HCT116 (cell line): ENCODE results near the gene DUS4L. TPM values are rescaled to one million over a fixed set of nuclear protein-coding genes. Genes with fewer than 3 reads are reported as not detected.
A peak's percentile ranks its signal among the peaks of the same experiment; 100 is the strongest.

ENCODE experiments used
- ATAC-seq: fragments of 200-7000 bp; cut with Tn5 transposase; 2 replicates; pipeline ENCODE4 v1.9.1; 2020; ENCODE audit warnings: mild to moderate bottlenecking, moderate library complexity
- Bru-seq: library from RNA; stranded (reverse); fragments of 400-500 nt; gene quantifications from one replicate; lab custom pipeline; 2021; lab: Mats Ljungman, UMichigan
- BruChase-seq, 2 experiments: library from RNA; stranded (reverse); fragments of 400-500 nt; gene quantifications; one replicate each; lab custom pipeline; 2021; lab: Mats Ljungman, UMichigan
- BruUV-seq: library from RNA; stranded (reverse); fragments of 400-500 nt; replicated peaks from 2 replicates; lab custom pipeline; 2021; lab: Mats Ljungman, UMichigan
- CTCF ChIA-PET: fragments of 300-600 bp; sonication (Branson Sonifier 250); formaldehyde crosslinking; loops from one replicate; lab custom pipeline; 2021; ENCODE audit warnings: antibody characterized with exemption; lab: Charles Lee
- POLR2A ChIA-PET: fragments of 300-600, 350-600 bp; sonication (Branson Sonifier 250); formaldehyde crosslinking; loops from one replicate; lab custom pipeline; 2021; ENCODE audit warnings: antibody characterized with exemption; lab: Charles Lee
- RAD21 ChIA-PET, 2 experiments: fragments of 300-600 bp; sonication (Branson Sonifier 250); formaldehyde crosslinking; loops; one replicate each; lab custom pipeline; 2023; ENCODE audit warnings: low total read pairs in 2 of 2; ENCODE audit not compliant: uncharacterized antibody in 2 of 2, unreplicated experiment in 2 of 2, low non-redundant PET in 1 of 2; lab: Charles Lee
- DNase-seq: peaks from one replicate; pipeline ENCODE4 v3.0.0-alpha.2; 2010; ENCODE audit warnings: low read depth, low spot score
- H2AFZ ChIP-seq: fragments of 200-600 bp; shearing (Covaris generic), sonication (generic); 2 replicates; pipeline ENCODE4 v1.6.1; 2017; ENCODE audit warnings: low read depth, mixed run types, mixed read lengths, antibody characterized with exemption, low read length; ENCODE audit not compliant: poor library complexity, severe bottlenecking
- H3K27ac ChIP-seq: 2 replicates; pipeline ENCODE4 v1.5.1; 2012; ENCODE audit warnings: low read depth, low read length
- H3K27me3 ChIP-seq: fragments of 200-600 bp; sonication (generic); 2 replicates; pipeline ENCODE4 v1.6.1; 2016; ENCODE audit warnings: mixed run types, low read length, mixed read lengths; ENCODE audit not compliant: insufficient read depth
- H3K36me3 ChIP-seq, 2 experiments: fragments of 200-500 bp in 1 of 2; fragments of 200-600 bp in 1 of 2; sonication (Bioruptor generic) in 1 of 2; sonication (generic) in 1 of 2; 2 replicates each; pipeline versions ENCODE4 v1.5.1 to v1.6.1; 2014 to 2016; ENCODE audit warnings: low read length in 2 of 2, inconsistent platforms in 1 of 2, mixed read lengths in 1 of 2, mixed run types in 1 of 2; ENCODE audit not compliant: insufficient read depth in 2 of 2, control insufficient read depth in 1 of 2
- H3K4me1 ChIP-seq, 2 experiments: fragments of 200-600 bp in 1 of 2; sonication (generic) in 1 of 2; 2 replicates each; pipeline versions ENCODE4 v1.5.1 to v1.6.1; 2012 to 2017; ENCODE audit warnings: low read length in 2 of 2, inconsistent platforms in 1 of 2, mild to moderate bottlenecking in 1 of 2, mixed read lengths in 1 of 2, mixed run types in 1 of 2, moderate library complexity in 1 of 2; ENCODE audit not compliant: insufficient read depth in 2 of 2, control insufficient read depth in 1 of 2
- H3K4me2 ChIP-seq: fragments of 200-600 bp; sonication (generic); 2 replicates; pipeline ENCODE4 v1.6.1; 2017; ENCODE audit warnings: mixed run types, low read length, mixed read lengths
- H3K4me3 ChIP-seq, 2 experiments: fragments of 200-600 bp in 1 of 2; sonication (generic) in 1 of 2; replicated peaks in 1 of 2; 2 replicates each; pipeline ENCODE4 v1.5.1; 2011 to 2016; ENCODE audit warnings: low read length in 2 of 2, control low read depth in 1 of 2, low read depth in 1 of 2, mild to moderate bottlenecking in 1 of 2, mixed read lengths in 1 of 2, mixed run types in 1 of 2
- H3K79me2 ChIP-seq: fragments of 200-600 bp; sonication (generic); 2 replicates; pipeline ENCODE4 v1.6.1; 2017; ENCODE audit warnings: mild to moderate bottlenecking, mixed run types, low read length, moderate library complexity, mixed read lengths; ENCODE audit not compliant: insufficient read depth
- H3K9ac ChIP-seq: fragments of 200-600 bp; sonication (generic); 2 replicates; pipeline ENCODE4 v1.6.1; 2016; ENCODE audit warnings: low read length, mixed read lengths
- H3K9me2 ChIP-seq: fragments of 200-600 bp; sonication (generic), shearing (Covaris generic); 2 replicates; pipeline ENCODE4 v1.6.1; 2017; ENCODE audit warnings: mixed run types, mild to moderate bottlenecking, moderate library complexity; ENCODE audit not compliant: insufficient read depth
- H3K9me3 ChIP-seq, 2 experiments: fragments of 200-500 bp in 1 of 2; fragments of 200-600 bp in 1 of 2; sonication (Bioruptor generic) in 1 of 2; sonication (generic) in 1 of 2; 2 replicates each; pipeline ENCODE4 v1.6.1; 2014 to 2017; ENCODE audit warnings: low read length in 2 of 2, mixed read lengths in 2 of 2, inconsistent platforms in 1 of 2, low read depth in 1 of 2, mild to moderate bottlenecking in 1 of 2, mixed run types in 1 of 2, moderate library complexity in 1 of 2; ENCODE audit not compliant: control insufficient read depth in 1 of 2, insufficient read depth in 1 of 2
- H4K20me1 ChIP-seq: fragments of 200-600 bp; sonication (generic), shearing (Covaris generic); 2 replicates; pipeline ENCODE4 v1.6.1; 2017; ENCODE audit warnings: mixed run types, mild to moderate bottlenecking, moderate library complexity; ENCODE audit not compliant: insufficient read depth
- CBX3 ChIP-seq: IDR thresholded peaks from 2 replicates; pipeline ENCODE4 v1.6.1; 2012; ENCODE audit warnings: low read depth
- CEBPB ChIP-seq: IDR thresholded peaks from 2 replicates; pipeline ENCODE4 v1.6.1; 2012; ENCODE audit warnings: low read depth
- EGR1 ChIP-seq: IDR thresholded peaks from 2 replicates; pipeline ENCODE4 v1.6.1; 2012; ENCODE audit warnings: low read depth
- EZH2 ChIP-seq: fragments of 200-600 bp; sonication (generic); IDR thresholded peaks from 2 replicates; pipeline ENCODE4 v1.6.1; 2017; ENCODE audit warnings: antibody characterized with exemption, mixed run types
- POLR2A ChIP-seq: IDR thresholded peaks from 2 replicates; pipeline ENCODE4 v1.7.0; 2011; ENCODE audit warnings: borderline replicate concordance; ENCODE audit not compliant: insufficient read depth, insufficient read length; ENCODE audit errors: extremely low read depth
- RAD21 ChIP-seq: IDR thresholded peaks from 2 replicates; pipeline ENCODE4 v1.6.1; 2012; ENCODE audit warnings: low read depth, mild to moderate bottlenecking
- SIN3A ChIP-seq: IDR thresholded peaks from 2 replicates; pipeline ENCODE4 v1.6.1; 2012; ENCODE audit warnings: low read depth
- SP1 ChIP-seq: IDR thresholded peaks from 2 replicates; pipeline ENCODE4 v1.6.1; 2012; ENCODE audit warnings: low read depth
- SRF ChIP-seq: IDR thresholded peaks from 2 replicates; pipeline ENCODE4 v1.6.1; 2012; ENCODE audit warnings: low read depth
- TCF7L2 ChIP-seq: IDR thresholded peaks from 2 replicates; pipeline ENCODE4 v1.7.0; 2011; ENCODE audit warnings: borderline replicate concordance, inconsistent platforms; ENCODE audit not compliant: insufficient read depth, insufficient read length; ENCODE audit errors: extremely low read depth
- YY1 ChIP-seq: IDR thresholded peaks from 2 replicates; pipeline ENCODE4 v1.6.1; 2011; ENCODE audit warnings: low read length, low read depth, moderate library complexity, mild to moderate bottlenecking; ENCODE audit not compliant: insufficient replicate concordance; ENCODE audit errors: extremely low read depth
- ZBTB33 ChIP-seq: IDR thresholded peaks from 2 replicates; pipeline ENCODE4 v1.6.1; 2011; ENCODE audit warnings: mild to moderate bottlenecking, low read length, moderate library complexity; ENCODE audit not compliant: insufficient replicate concordance; ENCODE audit errors: extremely low read depth
- ZFX ChIP-seq: fragments of 450-650 bp; IDR thresholded peaks from 2 replicates; pipeline ENCODE4 v1.6.1; 2017
- ZNF274 ChIP-seq: fragments of 200-500 bp; sonication (Bioruptor generic); IDR thresholded peaks from 2 replicates; pipeline ENCODE4 v1.6.1; 2014; ENCODE audit warnings: mild to moderate bottlenecking, low read depth, low read length, inconsistent platforms
- intact Hi-C: fragments of 100-400 bp; cut with micrococcal nuclease; formaldehyde crosslinking; loops from 2 replicates; pipeline ENCODE4 v1.10.0; 2022
- long read RNA-seq: library from polyadenylated mRNA; unstranded; transcript quantifications from one replicate; pipeline ENCODE4 v2.0.0, GENCODE V29; 2021; ENCODE audit not compliant: unreplicated experiment
- polyA plus RNA-seq: library from polyadenylated mRNA; unstranded; fragments of >200 nt; gene quantifications from 2 replicates; pipeline ENCODE4 v1.2.1, GENCODE V29; 2012; ENCODE audit warnings: missing spikeins
- total RNA-seq: library from RNA; stranded (reverse); gene quantifications from one replicate; pipeline ENCODE4 v1.2.1, GENCODE V29; 2021; ENCODE audit not compliant: unreplicated experiment
- TF ChIP-seq, protein P1 (sequence below), 3 experiments: fragments of 200-600 bp in 1 of 3; sonication (generic) in 1 of 3; IDR thresholded peaks in 2 of 3; conservative IDR thresholded peaks in 1 of 3; 2 replicates each; pipeline ENCODE4 v1.5.1; 2012 to 2017; ENCODE audit warnings: low read depth in 2 of 3, low read length in 2 of 3, antibody characterized with exemption in 1 of 3, borderline replicate concordance in 1 of 3, control low read depth in 1 of 3, mild to moderate bottlenecking in 1 of 3, mixed read lengths in 1 of 3, mixed run types in 1 of 3, moderate library complexity in 1 of 3; ENCODE audit not compliant: insufficient read depth in 1 of 3
- TF ChIP-seq, protein P2 (sequence below): IDR thresholded peaks from 2 replicates; pipeline ENCODE4 v1.6.1; 2012; ENCODE audit warnings: low read depth
- TF ChIP-seq, protein P3 (sequence below): IDR thresholded peaks from 2 replicates; pipeline ENCODE4 v1.6.1; 2012

DUS4L gene
- total RNA-seq (12.6 TPM), Bru-seq, nascent RNA (percentile 84 among the genes with signal in this experiment), BruChase-seq, experiment 1, labeled RNA remaining after a 6-hour chase (percentile 72 among the genes with signal in this experiment), BruChase-seq, experiment 2, labeled RNA remaining after a 2-hour chase (percentile 67 among the genes with signal in this experiment)
- 5.2 and 6.8 TPM in 2 replicates for polyA plus RNA-seq
- long read RNA-seq, partial matches to known transcripts = 2 of 11 reads
- long read RNA-seq, other reads (novel, unspliced or antisense) = 4 of 11 reads

- H2AFZ ChIP-seq = peak within 1 kb of the TSS; percentile 26
- H3K27ac ChIP-seq = peak within 1 kb of the TSS; percentile 74
- H3K9me2 ChIP-seq = no peaks in the 10 kb centered on the region
- H3K9me3 ChIP-seq = no peaks in the 10 kb centered on the region
- peak within 1 kb of the TSS; percentile 92 for H3K9ac ChIP-seq
- CTCF ChIA-PET = interaction anchor here (1.3 kb wide), 1 partner anchor 315 kb away, joined by 3 read pairs; no protein-coding TSS in a partner anchor
- no peaks in the 10 kb centered on the region for H3K36me3 ChIP-seq
- H3K79me2 ChIP-seq = peaks cover 43% of the 10 kb centered on the region
- DNase-seq = peak; percentile 56
- POLR2A ChIA-PET = interaction anchor here (0.6 kb wide), 1 partner anchor 396 kb away, joined by 3 read pairs; no protein-coding TSS in a partner anchor
- peak; percentile 88 for ATAC-seq
- RAD21 ChIA-PET = interaction anchor here in 1 of 2 experiments (0.5 kb wide), 1 partner anchor 88 kb away, joined by 3 read pairs; no protein-coding TSS in a partner anchor
- intact Hi-C loops = no loop called here
- no peaks in the 10 kb centered on the region for H3K27me3 ChIP-seq
- peaks cover 8 to 23% of the 10 kb centered on the region in 2 experiments; a peak in 3 of 4 replicates for H3K4me1 ChIP-seq
- no TSS peak for BruUV-seq
- peak within 1 kb of the TSS; percentile 93 for H3K4me2 ChIP-seq
- no peaks in the 10 kb centered on the region for H4K20me1 ChIP-seq
- peak within 1 kb of the TSS; percentile 88 to 90 for H3K4me3 ChIP-seq
- no peak for TF ChIP-seq ZNF274
- TF ChIP-seq, protein P1, sequence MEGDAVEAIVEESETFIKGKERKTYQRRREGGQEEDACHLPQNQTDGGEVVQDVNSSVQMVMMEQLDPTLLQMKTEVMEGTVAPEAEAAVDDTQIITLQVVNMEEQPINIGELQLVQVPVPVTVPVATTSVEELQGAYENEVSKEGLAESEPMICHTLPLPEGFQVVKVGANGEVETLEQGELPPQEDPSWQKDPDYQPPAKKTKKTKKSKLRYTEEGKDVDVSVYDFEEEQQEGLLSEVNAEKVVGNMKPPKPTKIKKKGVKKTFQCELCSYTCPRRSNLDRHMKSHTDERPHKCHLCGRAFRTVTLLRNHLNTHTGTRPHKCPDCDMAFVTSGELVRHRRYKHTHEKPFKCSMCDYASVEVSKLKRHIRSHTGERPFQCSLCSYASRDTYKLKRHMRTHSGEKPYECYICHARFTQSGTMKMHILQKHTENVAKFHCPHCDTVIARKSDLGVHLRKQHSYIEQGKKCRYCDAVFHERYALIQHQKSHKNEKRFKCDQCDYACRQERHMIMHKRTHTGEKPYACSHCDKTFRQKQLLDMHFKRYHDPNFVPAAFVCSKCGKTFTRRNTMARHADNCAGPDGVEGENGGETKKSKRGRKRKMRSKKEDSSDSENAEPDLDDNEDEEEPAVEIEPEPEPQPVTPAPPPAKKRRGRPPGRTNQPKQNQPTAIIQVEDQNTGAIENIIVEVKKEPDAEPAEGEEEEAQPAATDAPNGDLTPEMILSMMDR (IDR thresholded peaks at IDR 0.05 in 2 of 3, conservative IDR thresholded peaks at IDR 0.05 in 1 of 3; ENCODE audit: borderline replicate concordance in 1 of 3, insufficient read depth in 1 of 3, low read depth in 2 of 3, low read length in 2 of 3) = no peak
- peak; percentile 93 for TF ChIP-seq YY1
- TF ChIP-seq ZBTB33 = no peak
- TF ChIP-seq POLR2A = peak; percentile 75
- TF ChIP-seq SIN3A = peak; percentile 77
- TF ChIP-seq, protein P2, sequence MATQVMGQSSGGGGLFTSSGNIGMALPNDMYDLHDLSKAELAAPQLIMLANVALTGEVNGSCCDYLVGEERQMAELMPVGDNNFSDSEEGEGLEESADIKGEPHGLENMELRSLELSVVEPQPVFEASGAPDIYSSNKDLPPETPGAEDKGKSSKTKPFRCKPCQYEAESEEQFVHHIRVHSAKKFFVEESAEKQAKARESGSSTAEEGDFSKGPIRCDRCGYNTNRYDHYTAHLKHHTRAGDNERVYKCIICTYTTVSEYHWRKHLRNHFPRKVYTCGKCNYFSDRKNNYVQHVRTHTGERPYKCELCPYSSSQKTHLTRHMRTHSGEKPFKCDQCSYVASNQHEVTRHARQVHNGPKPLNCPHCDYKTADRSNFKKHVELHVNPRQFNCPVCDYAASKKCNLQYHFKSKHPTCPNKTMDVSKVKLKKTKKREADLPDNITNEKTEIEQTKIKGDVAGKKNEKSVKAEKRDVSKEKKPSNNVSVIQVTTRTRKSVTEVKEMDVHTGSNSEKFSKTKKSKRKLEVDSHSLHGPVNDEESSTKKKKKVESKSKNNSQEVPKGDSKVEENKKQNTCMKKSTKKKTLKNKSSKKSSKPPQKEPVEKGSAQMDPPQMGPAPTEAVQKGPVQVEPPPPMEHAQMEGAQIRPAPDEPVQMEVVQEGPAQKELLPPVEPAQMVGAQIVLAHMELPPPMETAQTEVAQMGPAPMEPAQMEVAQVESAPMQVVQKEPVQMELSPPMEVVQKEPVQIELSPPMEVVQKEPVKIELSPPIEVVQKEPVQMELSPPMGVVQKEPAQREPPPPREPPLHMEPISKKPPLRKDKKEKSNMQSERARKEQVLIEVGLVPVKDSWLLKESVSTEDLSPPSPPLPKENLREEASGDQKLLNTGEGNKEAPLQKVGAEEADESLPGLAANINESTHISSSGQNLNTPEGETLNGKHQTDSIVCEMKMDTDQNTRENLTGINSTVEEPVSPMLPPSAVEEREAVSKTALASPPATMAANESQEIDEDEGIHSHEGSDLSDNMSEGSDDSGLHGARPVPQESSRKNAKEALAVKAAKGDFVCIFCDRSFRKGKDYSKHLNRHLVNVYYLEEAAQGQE = no peak
- TF ChIP-seq ZFX = peak; percentile 83
- TF ChIP-seq EZH2 = no peak
- peak; percentile 81 for TF ChIP-seq SRF
- TF ChIP-seq CEBPB = no peak
- TF ChIP-seq CBX3 = no peak
- peak; percentile 19 for TF ChIP-seq TCF7L2
- no peak for TF ChIP-seq RAD21
- peak; percentile 78 for TF ChIP-seq SP1
- TF ChIP-seq, protein P3, sequence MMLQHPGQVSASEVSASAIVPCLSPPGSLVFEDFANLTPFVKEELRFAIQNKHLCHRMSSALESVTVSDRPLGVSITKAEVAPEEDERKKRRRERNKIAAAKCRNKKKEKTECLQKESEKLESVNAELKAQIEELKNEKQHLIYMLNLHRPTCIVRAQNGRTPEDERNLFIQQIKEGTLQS = no peak
- TF ChIP-seq EGR1 = peak; percentile 75
These were observed at the start of gene DUS4L, which contains the start of gene COG5 for GRCh38 chr7:107563775-107564552. Gene DUS4L, plus strand, starts transcription at chr7:107563971. Its CDS starts 3,100 bp downstream, at chr7:107567071. Gene COG5, minus strand, starts transcription at chr7:107563920. Its CDS starts 24 bp downstream, at chr7:107563896.
